GM21423 (cell line): Measurements from ENCODE around the gene AEBP1.
A peak's percentile ranks its signal among the peaks of the same experiment; 100 is the strongest.

Experiments
- ATAC-seq: cut with Tn5 transposase; IDR thresholded peaks from one replicate; pipeline ENCODE4 v1.9.1; 2021; ENCODE audit warnings: mild to moderate bottlenecking, moderate library complexity; ENCODE audit not compliant: unreplicated experiment

The AEBP1 gene

GRCh38 chr7:44083796-44084195 lies 20.3 kb upstream of the AEBP1 start:
- ATAC-seq: no peak

GRCh38 chr7:44084701-44085100 lies 19.4 kb upstream of the AEBP1 start:
- no peak for ATAC-seq

GRCh38 chr7:44085546-44085945 lies 18.6 kb upstream of the AEBP1 start:
- ATAC-seq: no peak

- ATAC-seq: no peak
Observed at GRCh38 chr7:44086627-44087026, 17.5 kb upstream of the AEBP1 start.

- no peak for ATAC-seq
Observed at GRCh38 chr7:44087911-44088838, 16.0 kb upstream of the AEBP1 start.

GRCh38 chr7:44093102-44093641 lies 11.0 kb upstream of the AEBP1 start:
- no peak for ATAC-seq

- ATAC-seq: no peak
Observed at GRCh38 chr7:44094365-44094764, 9.8 kb upstream of the AEBP1 start.

- no peak for ATAC-seq
Observed at GRCh38 chr7:44094883-44095592, 9.1 kb upstream of the AEBP1 start.

GRCh38 chr7:44095781-44096180 lies 8.4 kb upstream of the AEBP1 start:
- no peak for ATAC-seq

GRCh38 chr7:44096326-44096881 lies 7.7 kb upstream of the AEBP1 start:
- no peak for ATAC-seq

GRCh38 chr7:44097064-44097932 lies 6.8 kb upstream of the AEBP1 start:
- ATAC-seq: peak; percentile 65

GRCh38 chr7:44098092-44099068 lies 5.8 kb upstream of the AEBP1 start:
- no peak for ATAC-seq

GRCh38 chr7:44099669-44100068 lies 4.5 kb upstream of the AEBP1 start:
- ATAC-seq: no peak

- ATAC-seq: no peak
Observed at GRCh38 chr7:44100458-44101302, 3.5 kb upstream of the AEBP1 start.

- no peak for ATAC-seq
Observed at GRCh38 chr7:44101303-44101965, 2.7 kb upstream of the AEBP1 start.

GRCh38 chr7:44101966-44102845 lies 1.9 kb upstream of the AEBP1 start:
- ATAC-seq: no peak
